NCI-H1092 (cell line): Measurements from ENCODE around the gene NRXN3.

Experiments
- DNase-seq: peaks from one replicate; lab custom pipeline; 2025; lab: John Stamatoyannopoulos, UW

The NRXN3 gene

DNA sequence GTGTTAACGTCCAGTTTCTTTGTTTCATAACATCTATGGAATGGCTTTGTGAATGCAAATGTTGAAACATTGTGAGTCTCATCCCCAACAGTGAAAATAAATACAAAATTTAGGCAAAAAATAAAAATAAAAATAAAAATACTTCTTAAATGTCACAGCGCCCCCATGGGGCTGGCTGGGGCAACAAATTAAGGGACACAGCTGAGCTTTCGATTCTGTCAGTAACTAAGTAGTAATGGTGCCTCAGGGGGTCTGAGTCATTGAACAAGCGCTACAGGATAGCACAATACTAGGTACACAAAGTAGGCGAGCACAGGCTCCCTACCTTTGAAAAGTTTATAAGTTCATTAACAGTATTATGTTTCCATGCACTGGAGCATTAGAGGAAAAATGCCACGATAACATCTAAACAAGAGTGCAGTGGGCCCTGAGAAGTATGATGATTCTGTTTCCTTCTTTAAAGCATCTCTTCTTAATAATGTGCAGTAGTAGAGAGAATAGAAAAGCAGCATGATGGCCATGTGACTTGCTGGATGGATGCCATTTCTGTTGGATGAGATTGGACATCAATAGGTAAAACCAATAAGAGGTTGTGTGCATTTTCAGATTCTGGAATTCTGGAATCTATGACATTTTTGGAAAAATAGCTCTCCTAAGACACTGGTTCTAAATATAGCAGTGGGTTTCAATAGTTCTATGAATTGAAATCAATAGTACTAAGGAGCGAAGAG, 1374.0 kb downstream of the NRXN3 start:
- DNase-seq = no peak

DNA sequence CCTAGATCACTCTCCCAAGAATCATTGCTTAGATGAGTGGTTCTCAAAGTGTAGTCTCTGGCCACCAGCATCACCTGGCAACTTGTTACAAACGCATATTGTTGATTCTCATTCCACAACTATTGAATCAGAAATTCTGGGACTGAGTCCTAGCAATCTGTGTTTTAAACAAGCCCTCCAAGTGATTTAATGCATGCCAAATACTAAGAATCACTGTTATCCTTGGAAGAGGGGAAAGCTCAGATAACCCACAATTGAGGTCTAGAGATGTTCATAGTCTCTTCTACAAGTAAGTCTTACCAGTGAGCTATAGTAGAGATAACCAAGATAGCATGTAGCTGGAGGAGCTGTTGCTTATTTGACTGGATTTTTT, 1374.5 kb downstream of the NRXN3 start:
- no peak for DNase-seq

DNA sequence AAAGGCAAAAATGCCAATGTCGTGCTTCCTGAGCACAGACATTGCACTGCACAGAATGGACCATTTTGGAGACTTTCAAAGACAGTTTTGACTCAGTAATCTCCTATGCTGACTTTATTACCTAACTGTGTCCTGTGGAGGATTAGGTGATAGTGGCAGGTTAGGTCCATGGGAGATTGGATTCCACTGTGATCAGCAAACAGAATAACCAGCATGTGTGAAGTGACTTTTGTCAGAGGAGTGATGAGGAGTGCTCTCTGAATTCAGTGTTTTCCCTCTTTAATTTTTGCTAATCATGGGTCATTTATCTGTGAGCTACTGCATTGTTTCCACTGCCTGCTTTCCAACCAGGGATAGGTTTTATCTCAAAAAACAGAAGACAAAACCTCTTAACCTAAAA, 1378.7 kb downstream of the NRXN3 start:
- no peak for DNase-seq

DNA sequence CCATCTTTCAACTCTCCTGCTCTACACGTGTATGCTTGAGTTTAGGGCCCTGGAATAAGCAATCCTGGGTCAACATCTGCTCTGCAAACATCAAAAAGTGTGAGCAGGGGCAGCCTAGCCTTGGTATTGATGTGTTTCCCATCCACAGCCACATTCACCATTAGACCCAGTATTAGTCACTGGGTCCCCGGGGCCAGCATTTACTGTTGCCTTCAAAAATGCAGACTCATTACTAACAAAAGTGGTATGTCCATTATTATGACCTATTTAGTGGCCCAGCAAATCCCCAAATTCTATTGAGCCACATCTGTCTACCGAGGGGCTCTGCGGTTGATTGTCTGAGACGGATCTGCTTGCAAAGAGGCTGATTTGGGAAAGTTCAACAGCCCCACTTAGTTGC, 1379.3 kb downstream of the NRXN3 start:
- no peak for DNase-seq

DNA sequence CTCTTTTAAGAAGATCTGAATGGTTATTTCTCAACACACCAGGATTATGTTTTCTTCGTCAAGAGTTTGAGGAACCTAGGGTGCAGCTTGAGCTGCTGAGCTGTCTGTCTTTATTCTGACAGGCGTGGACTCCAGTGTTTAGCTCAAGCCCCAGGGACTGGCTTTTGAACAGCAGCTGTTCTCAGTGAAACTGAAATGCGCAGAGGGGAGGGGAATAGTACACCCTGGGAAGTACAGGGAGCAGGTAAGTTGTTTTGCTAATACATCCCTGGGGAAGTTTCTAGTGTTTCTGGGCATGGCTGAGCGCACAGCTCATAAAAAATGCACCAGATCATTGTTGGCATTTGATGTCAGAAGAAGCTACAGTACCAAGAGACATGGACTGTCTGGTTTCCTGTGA, 1381.3 kb downstream of the NRXN3 start:
- no peak for DNase-seq

DNA sequence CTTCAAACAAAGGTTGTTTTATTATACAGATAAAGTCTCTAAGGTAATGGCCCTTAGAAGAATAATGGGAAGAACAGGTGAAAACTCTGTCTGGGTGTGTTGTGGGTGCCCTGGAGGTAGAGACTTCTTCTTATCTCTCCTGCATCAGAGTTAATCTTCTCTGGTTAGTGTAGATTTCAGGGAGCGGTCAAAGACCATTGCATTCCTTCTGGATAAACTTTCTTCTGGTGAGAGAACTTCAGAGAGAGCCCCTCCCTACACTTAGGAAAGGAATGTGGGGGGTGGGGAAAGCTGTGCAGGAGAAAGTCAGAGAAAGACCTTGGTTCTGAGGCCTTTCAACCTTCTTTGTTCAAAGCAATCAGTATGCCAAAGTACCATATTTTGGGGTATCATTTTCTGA, 1382.6 kb downstream of the NRXN3 start:
- no peak for DNase-seq

DNA sequence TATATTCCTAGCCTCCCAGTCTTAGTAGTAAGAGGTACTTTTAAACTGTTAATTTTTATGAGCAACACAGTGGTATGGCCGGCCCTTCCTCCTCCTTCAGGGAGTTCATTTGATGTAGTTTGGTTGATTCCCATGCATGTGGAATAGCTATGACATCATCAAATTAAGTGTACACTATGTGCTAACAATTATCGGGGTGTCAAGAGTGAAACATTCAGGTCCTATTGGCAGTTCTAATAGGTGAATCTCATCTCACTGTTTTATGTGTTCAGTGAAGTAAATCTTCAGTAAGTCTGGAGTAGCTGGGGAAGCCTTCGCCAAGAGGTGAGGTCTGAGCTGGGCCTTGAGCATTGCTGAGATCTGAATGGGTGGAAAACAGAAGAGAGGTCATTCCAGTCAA, 1384.6 kb downstream of the NRXN3 start:
- DNase-seq = no peak

DNA sequence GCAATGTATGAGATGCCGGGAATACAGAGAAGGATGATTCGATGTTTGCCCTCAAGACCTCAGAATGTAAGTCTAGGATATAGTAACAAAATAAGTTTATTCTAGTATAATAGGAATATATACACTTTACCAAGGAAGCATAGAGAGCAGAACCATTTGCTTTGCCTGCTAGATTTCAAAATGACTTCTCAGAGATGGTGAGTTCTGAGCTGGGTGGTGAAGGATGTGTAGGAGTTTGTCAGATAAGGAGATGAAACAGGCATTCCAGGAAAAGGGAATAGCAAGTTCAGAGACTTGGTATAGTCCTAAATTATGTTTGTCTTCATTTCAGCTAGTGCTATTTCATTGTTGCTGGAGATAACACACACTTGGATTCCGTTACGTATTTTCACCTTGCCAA, 1385.3 kb downstream of the NRXN3 start:
- no peak for DNase-seq

DNA sequence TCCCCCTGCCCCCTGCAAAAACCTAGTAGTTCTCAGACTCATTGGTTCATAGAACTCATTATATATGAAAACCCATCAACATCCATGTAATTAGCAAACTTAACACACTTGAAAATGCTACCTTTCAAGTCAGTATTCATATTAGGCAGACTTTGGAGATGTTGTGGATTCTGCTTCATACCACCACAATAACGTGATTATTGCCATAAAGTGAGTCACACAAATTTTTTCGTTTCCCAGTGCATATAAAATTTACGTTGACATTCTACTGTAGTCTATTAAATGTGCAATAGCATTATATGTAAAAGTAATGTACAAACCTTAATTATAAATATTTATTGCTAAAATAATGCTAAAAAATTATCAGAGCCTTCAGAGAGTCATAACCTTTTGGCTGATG, 1387.1 kb downstream of the NRXN3 start:
- DNase-seq = no peak

DNA sequence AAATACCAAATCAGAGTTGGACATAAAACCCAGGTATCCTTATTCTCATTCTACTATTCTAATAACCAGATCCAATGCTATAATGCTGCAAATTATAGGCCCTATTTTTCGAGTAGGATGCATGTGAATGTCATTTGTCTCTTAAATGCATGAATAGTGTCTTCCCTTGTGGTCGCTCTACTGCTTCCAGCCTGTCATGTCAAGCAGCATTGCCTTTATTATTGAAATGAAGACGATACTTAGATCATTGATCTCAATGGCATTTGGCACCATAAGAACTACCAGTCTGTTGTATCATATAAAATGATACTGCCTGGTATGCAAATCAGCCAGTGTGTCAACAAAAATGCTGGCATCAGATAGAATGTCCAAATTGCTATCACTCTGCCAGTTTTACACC, 1392.0 kb downstream of the NRXN3 start:
- no peak for DNase-seq

DNA sequence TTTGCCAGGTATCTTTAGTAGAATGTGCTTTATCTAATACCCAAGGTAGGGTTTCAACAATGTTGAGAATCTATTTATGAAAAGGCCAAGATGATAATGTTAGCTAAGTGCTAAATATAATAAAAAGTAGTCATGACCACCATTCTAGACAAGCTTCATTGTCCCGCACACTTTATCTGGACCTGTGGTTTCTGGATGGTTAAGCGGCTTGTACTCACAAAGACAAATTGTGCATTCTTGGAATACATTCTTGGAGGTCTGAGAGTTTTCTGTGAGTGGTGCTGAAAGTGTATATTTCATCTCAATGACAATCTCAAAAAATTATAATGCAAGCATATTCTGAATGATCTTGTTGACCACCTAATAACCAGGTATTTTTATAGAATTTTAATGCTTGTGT, 1394.2 kb downstream of the NRXN3 start:
- no peak for DNase-seq

DNA sequence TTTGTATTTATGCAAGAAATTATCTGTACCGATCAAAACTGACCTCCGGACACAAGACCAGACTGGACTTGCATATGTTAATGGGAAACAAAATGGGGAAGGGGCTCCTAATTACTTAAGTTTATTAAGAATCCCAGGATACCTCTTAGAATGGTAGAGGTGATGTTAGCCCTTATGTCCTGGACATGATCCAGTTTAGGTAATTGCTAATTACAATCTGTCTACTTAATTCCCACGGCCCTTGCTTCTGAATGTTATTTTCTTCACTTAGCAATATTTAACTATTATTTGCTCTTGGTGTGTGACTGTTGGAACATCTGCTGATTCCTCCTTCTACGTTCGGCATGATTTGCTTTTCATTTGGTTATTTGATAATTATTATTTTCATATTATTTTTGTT, 1397.1 kb downstream of the NRXN3 start:
- DNase-seq = no peak

DNA sequence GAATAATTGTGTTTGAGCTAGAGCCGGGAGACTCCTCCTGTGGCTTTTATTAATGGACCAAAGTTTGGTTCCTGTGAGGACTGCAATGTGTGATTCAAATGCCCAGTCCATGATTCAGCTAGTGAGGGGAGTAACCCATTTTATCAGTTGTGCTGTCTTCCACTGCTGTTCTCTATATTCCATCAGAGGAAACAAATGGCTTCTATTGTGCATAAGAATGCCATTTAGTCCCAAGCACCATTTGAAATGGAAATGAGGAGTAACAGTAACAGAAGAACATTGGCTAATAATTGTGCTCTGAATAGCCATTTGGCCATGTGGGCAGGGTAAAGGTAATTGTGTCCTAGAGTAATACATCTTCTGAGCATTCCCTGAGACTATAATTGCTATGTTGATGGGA, 1398.4 kb downstream of the NRXN3 start:
- no peak for DNase-seq

DNA sequence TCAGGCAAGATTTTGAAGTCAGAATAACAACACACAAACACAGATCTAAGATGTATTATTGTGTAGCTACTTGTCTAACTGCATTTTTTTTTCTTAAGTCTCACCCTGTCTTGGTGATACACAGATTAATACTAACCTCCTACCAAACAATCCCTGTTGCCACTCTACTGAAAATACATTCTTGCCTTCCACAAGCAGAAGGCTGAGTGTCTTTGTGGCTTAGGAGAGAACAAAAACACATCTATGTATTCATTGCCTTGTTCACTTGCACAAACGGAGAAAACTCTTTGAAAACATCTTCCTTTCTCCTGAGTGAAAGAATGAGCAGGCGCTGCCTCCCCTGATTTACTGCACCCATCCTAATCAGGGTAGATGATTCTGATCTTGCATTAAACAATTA, 1398.9 kb downstream of the NRXN3 start:
- no peak for DNase-seq

DNA sequence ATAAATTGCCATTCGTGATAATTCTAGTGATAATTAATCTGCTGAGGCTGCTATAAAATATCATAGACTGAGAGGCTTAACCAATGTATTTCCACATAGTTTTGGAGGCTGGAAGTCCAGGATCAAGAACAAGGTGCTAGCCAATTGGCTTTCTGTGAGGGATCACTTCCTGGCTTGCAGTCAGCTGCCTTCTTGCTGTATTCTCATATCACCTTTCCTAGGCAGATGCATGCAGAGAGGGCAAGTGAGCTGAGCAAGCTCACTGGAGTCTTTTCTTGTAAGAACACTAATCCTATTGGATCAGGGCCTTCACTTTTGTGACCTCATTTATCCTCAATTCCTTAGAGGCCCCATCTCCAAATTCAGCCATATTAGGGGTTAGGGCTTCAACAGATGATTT, 1400.5 kb downstream of the NRXN3 start:
- no peak for DNase-seq

DNA sequence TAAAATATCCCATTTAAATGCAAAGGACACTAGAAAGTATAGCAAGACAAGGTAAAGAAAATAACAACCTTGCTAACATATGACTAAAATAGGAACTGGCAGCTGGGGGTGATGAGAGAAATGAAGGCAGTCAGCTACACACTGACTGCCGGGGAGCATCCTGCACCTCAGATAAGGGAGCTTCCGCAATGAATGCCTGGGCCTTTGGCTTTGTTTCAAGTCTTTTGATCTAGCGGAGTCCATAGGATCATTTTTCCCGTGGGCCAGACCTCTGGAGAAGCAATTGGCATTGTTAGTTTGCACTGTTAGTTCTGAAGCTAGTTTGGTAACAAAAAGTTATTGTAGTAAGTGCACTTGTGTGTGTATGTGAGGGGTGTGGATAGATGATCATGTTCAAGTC, 1401.2 kb downstream of the NRXN3 start:
- no peak for DNase-seq

DNA sequence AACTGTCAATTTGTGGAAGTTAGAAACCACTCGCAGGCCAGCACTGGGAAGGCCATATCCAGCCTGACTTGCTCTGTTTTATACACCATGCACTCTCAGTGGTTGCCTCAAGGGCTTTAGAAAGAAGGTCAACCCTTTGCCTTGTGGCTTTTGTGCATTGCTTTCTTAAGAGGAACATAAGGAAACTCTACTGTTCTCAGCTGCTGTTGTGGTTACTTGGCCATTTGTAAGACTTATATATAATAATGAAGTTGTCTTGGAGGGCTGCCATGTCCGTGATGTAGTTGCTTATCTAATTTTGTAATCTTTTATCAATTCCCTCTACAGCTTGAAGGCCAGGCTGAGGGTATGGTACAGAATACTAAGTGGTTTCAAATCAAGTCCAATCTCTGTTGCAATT, 1403.3 kb downstream of the NRXN3 start:
- no peak for DNase-seq

DNA sequence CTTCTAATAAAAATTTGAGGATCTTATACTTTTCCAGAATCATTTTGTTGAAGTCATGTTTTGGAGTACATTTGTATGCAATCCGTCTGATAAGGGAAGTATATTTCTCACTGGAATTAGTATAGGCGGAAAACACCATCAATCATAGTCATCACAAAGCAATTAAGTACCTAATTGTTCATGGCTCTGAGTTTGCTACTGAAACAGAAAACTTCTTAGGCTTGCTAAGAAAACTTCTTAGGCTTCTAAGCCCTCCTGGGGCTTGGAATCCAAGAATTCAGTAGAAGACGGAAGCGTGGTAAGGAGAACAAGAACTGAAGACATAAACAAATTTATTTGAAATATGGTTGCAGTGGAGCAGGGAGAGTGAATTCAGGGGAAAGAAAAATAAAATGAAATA, 1404.9 kb downstream of the NRXN3 start:
- DNase-seq = no peak

DNA sequence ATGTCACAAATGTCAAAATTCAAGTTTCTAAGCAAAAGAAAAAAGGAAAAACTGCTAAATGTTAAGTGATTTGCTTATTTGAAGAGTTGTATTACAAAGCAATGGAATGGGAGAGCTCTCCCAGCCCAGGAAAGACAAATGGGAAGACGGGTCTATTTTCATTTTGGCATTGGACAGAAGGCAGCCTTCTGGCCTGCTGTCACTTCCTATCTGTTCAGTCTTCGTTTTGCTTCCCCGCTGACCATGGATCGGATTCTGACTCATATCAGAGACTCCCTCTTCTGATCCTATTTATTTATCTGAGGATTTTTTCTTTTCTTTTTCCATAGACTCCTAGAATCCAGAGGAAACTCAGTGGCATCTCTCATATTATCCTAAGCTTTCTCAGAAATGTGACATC, 1406.3 kb downstream of the NRXN3 start:
- DNase-seq = no peak

DNA sequence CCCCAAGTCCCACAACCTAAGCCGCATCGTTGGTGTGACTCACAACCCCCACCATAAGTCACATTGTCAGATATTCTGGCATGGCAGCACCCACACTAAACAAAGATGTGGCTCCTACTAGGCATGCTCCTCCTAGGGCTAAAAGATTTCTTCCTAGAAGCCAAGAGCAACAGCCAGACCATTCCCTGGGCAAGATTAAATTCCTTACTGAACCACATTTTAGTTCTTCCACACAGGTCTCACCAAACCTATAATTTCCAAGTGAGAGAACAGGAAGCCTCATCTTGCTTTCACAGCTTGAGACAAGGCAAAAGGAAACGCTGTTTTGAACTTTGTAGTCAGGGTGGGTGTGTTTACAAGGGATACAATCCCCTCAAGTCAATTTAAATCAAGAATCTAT, 1408.3 kb downstream of the NRXN3 start:
- DNase-seq = no peak

DNA sequence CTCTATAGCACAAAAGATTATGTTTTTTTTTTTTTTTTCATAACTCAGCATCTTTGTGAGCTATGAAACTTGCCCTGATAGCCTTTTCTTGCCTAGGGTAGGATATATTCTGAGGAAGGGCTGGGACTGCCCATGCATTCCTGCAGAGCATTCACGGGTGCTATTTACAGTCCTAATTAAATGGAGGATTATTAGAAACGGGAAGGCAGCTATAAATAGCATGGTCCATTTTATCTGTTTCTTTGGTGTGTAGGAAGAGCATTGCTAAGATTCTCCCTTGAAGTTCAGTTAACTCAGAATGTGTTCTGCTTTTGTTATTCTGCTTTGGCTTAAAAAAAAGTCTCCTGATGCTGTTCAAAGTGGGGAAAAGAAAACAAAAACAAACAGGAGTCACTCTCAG, 1410.2 kb downstream of the NRXN3 start:
- DNase-seq = no peak

DNA sequence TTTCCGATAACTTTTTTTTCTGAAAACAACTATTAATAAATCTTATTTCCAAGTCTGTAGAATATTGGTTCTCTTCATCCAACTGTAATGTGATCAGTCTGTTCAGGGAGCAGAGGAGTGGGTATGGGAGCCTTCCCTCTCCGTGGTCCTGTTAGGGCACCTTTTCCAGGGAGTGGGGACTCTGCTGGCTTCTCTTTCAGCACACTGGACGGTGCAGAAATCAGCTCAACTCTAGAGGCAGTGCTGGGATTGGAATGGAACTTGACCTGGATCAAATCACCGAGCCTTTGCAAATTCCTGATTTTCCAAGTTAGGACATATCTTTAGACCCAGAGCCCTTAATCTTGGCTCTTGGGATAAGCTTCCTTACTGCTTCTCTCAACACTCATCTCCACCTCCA, 1410.7 kb downstream of the NRXN3 start:
- no peak for DNase-seq

DNA sequence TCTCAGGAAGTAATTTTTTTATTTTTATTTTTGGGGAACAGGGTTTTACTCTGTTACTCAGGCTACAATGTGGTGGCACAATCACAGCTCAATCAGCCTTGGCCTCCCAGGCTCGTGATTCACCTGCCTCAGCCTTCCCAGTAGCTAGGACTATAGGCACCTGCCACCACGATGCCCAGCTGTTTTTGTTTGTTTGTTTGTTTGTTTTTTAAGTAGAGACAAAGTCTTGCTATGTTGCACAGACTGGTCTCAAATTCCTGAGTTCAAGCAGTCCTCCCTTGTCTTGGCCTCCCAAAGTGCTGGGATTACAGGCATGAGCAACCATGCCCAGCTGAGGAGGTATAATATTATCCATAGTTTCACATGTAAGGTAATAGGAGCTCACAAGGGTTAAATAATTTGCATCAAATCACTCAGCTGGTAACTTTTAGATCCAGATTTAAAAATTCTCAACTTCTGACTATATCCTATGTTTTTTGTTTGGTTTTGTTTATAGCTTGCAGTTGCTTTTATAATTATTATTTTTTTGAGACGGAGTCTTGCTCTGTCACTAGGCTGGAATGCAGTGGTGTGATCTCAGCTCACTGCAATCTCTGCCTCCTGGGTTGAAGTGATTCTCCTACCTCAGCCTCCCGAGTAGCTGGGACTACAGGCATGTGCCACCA, 1411.9 kb downstream of the NRXN3 start:
- no peak for DNase-seq

DNA sequence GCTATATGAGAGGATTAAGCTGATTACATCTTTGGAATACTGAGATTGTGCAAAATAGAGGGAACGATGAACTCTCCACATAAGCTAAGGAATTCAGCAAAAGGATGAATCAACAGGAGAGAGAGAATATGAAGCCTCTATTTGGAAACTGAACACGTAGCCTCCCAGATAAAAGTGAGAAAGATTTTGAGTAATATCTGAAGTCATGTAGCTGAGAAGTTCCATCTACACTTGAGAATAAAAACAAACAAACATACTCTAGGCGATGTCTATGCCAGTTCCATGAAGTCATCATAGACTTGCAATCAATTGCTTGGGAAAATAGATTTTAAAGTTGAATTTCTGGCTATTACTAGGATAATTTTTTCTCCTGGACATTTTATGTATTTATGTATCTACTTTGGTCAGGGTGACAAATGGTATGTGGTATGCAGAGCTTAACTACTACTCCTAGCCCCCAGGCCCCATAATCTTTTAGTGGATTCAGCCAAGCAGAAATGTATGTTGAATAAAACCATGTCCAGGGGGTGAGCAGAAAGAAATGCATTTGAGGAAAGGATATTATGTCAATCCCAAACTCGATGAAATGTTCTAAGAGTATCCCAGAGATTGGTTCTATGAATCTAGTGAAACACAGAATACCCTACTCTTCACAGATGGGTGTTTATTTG, 1413.7 kb downstream of the NRXN3 start:
- DNase-seq = no peak
